ENCODE data around the gene VPS36. TPM values are rescaled to one million over a fixed set of nuclear protein-coding genes. Genes with fewer than 3 reads are reported as not detected.

VPS36 gene
- total and polyA plus RNA-seq, 2 of the 8 experiments (the other 6 are each of a cell fraction or from before 2014, with no cell fraction given), result 14.1 to 19.8 TPM

GRCh38 chr13:52383366-52383765, 67.1 kb downstream of the VPS36 start:
- Histone ChIP-seq H3K9me3 (ENCODE audit: insufficient read depth in 2 of 2, low read depth in 1 of 2, low read length in 1 of 2) (no peaks in the 10 kb centered on the region), H3K36me3 (ENCODE audit: control insufficient read depth in 2 of 4, insufficient read depth in 4 of 4, low read length in 3 of 4) (no peaks in the 10 kb centered on the region), H2BK120ac (replicated peaks; ENCODE audit: low read depth, low read length) (no peak overlapping the region), H3K9ac (replicated peaks in 1 of 4; ENCODE audit: extremely low read depth in 1 of 4, low read depth in 3 of 4, low read length in 3 of 4) (no peak overlapping the region), H2AK5ac (ENCODE audit: low read depth, low read length) (no peak overlapping the region), H3K18ac (ENCODE audit: extremely low read depth, low read length) (no peak overlapping the region), H4K5ac (ENCODE audit: insufficient read length, low read depth, low read length) (no peak overlapping the region), H3K27me3 (replicated peaks in 1 of 4; ENCODE audit: control insufficient read depth in 3 of 4, extremely low read depth in 1 of 4, insufficient read depth in 3 of 4, low read length in 3 of 4) (no peaks in the 10 kb centered on the region; a peak in 1 of 7 replicates), H2BK15ac (ENCODE audit: low read length) (no peak overlapping the region), H4K8ac (ENCODE audit: extremely low read depth, insufficient read depth, low read length) (no peak overlapping the region), H3K4ac (replicated peaks; ENCODE audit: insufficient read length, low read depth, low read length) (no peak overlapping the region), H3K23ac (ENCODE audit: insufficient read length) (no peak overlapping the region), H2AFZ (ENCODE audit: low read length) (no peak overlapping the region), H2BK12ac (ENCODE audit: low read depth, low read length) (no peak overlapping the region), H3K56ac (replicated peaks; ENCODE audit: insufficient read length, low read depth, low read length) (no peak overlapping the region), H3K14ac (ENCODE audit: insufficient read length) (no peak overlapping the region), H3K4me1 (replicated peaks in 1 of 4; ENCODE audit: control insufficient read depth in 3 of 4, insufficient read depth in 4 of 4, low read length in 3 of 4) (no peaks in the 10 kb centered on the region), H2BK20ac (ENCODE audit: low read length) (no peak overlapping the region), H3K4me2 (ENCODE audit: insufficient read depth in 1 of 2, low read depth in 2 of 2, low read length in 2 of 2) (no peak overlapping the region), H4K91ac (replicated peaks; ENCODE audit: insufficient read length, low read length) (no peak overlapping the region), H2BK5ac (ENCODE audit: low read depth, low read length) (no peak overlapping the region), H3K4me3 (ENCODE audit: extremely low read depth in 1 of 4, insufficient read depth in 2 of 4, low read depth in 3 of 4, low read length in 4 of 4) (no peak overlapping the region), H3K79me1 (ENCODE audit: low read depth, low read length) (no peaks in the 10 kb centered on the region), H3K79me2 (ENCODE audit: control insufficient read depth in 1 of 2, insufficient read depth in 2 of 2, low read length in 2 of 2) (no peaks in the 10 kb centered on the region), H3K27ac (ENCODE audit: low read depth, low read length) (no peak overlapping the region), H4K20me1 (replicated peaks in 1 of 2; ENCODE audit: control insufficient read depth in 1 of 2, insufficient read depth in 2 of 2, low read length in 2 of 2) (no peaks in the 10 kb centered on the region), H3K23me2 (ENCODE audit: low read depth, low read length) (no peaks in the 10 kb centered on the region; the same call in 1 of the 2 replicates)
- no peak for TF ChIP-seq NRF1 (IDR thresholded peaks at IDR 0.05; ENCODE audit: low read depth, low read length)
- FAIRE-seq (no peak), DNase-seq (ENCODE audit: low read depth in 1 of 2, low spot score in 2 of 2) (no peak)
- POLR2A ChIA-PET (ENCODE audit: partially characterized antibody), result interaction anchor here (0.6 kb wide), 1 partner anchor 1376 kb away, joined by 4 read pairs; no protein-coding TSS in a partner anchor
- 81% methylated on average over 1 of the region's 1 CpG; no CpG with 5 or more reads in 1 of the 2 experiments for WGBS, 2 experiments (ENCODE audit: extremely low coverage in 1 of 2, insufficient coverage in 1 of 2, insufficient read length in 1 of 2, insufficient replicate concordance in 2 of 2, low coverage in 1 of 2, low lambda C conversion rate in 2 of 2, missing lambda C conversion rate in 1 of 2)
- CTCF ChIA-PET (ENCODE audit: partially characterized antibody), result interaction anchor here (1.1 kb wide), 1 partner anchor 12 kb away, joined by 3 read pairs; no protein-coding TSS in a partner anchor

Measured in H1 (cell line).